Activated T-helper 9 cell treated with anti-CD3 and anti-CD28 coated beads, Interleukin-2, amount 50 U/mL, for 16 hours (primary cell): ENCODE results near the gene URB1.
"Not testable (repeated sequence)": the region's sequence is repeated elsewhere in the genome, so short reads cannot be mapped to it uniquely, and the experiment has no call there.

Experiments used
- DNase-seq: peaks from one replicate; pipeline ENCODE4 v3.0.0-alpha.2; 2020; ENCODE audit warnings: low read depth

The URB1 gene

GRCh38 chr21:32319012-32319411 is 73.8 kb downstream of the URB1 start:
- no peak for DNase-seq

DNA sequence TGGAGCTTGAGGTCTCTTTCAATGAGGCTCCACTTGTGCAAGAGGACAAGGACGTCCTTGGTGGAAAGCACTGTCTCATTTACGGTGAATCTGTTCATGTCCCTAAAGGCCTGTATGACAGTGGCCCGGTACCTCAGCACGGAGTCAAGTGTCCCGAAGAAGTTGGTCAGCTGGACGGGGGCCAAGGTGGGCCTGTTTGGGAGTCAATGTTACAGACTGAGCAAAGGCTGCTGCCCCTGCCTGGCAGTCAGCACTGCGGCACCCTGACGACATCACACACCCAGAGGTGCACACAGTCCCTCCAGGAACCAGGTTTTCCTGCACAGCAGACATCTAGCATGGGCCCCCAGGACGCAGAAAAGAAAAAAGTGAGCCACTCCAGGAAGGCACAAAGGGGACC is 75.1 kb downstream of the URB1 start:
- no peak for DNase-seq

- no peak for DNase-seq
Measured at GRCh38 chr21:32316361-32317215, 76.2 kb downstream of the URB1 start.

GRCh38 chr21:32315511-32316281 is 77.1 kb downstream of the URB1 start:
- DNase-seq, result no peak

DNA sequence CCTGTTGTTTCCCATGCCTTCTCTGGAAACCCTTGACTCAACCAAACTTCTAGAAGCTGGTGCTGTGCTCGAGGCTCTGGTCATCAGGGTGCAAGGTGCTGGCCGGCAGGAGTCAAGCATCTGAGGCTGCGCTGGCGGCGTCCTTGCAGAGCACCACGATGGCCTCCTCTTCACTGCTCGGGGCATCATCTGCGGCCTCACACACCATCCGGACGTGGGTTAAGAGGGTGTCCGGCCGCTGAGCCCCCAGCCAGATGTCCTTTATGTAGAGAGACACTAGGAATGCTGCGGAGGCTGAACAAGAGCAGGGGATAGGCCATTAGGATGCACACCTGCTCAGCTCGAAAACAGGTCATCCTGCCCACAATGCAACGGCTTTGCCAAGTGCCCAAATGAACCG is 78.0 kb downstream of the URB1 start:
- DNase-seq, result no peak

- no peak for DNase-seq
Measured at GRCh38 chr21:32312976-32313375, 79.8 kb downstream of the URB1 start.

GRCh38 chr21:32312326-32312725 is 80.5 kb downstream of the URB1 start:
- DNase-seq, result no peak

DNA sequence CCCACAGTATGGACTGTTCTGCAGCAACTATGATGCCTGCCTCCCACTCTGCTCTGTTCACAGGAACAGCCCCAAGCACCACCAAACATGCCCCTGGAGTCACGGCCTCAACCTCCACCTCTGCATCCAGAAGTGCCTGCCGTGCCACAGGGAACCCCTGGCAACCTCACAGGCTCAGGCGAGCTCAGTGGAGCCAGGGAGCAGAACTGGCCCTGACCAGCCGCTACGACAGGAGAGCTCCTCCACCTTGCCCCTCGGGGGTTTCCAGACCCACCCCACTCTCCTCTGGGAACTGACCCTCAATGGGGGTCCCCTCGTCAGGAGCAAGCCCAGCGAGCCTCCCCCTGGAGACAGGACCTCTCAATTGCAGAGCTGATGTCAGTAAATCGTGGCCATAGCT is 81.2 kb downstream of the URB1 start:
- no peak for DNase-seq

DNA sequence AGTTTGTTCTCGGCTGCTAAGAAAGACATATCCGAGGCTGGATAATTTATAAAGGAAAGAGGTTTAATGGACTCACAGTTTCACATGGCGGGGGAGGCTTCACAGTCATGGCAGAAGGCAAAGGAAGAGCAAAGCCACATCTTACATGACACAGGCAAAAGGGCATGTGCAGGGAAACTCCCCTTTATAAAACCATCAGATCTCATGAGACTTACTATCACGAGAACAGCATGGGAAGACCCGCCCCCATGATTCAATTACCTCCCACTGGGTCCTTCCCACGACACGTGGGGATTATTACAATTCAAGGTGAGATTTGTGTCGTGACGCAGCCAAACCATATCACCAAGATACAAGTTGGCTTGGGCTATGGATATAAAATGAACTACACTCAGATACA is 81.8 kb downstream of the URB1 start:
- DNase-seq, result not testable (repeated sequence)

DNA sequence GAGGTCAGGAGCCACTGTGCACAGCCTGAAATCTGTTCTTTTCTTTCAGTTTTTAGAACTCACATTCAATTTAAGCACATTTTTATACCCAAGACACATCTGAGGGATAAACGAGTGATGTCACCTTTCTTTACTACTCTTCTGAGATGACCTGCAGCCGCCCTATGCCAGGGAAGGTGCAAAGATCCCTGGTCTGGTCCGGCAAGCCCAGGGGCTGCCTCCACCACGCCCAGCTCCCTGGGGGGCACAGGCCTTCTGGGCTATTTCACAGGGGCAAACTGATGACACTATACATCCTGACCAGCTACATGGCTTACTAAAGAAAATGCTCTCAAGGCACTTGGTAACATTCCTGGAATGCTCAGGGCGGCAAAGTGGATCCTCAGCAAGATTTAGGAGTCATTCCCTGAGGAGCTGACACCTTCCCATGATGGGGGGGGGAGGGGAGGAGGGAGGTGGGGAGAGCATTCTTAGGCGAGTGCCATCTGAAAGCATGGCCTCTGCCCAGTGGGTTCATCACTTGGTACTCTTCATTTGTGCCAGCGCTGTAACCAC is 82.8 kb downstream of the URB1 start:
- no peak for DNase-seq

DNA sequence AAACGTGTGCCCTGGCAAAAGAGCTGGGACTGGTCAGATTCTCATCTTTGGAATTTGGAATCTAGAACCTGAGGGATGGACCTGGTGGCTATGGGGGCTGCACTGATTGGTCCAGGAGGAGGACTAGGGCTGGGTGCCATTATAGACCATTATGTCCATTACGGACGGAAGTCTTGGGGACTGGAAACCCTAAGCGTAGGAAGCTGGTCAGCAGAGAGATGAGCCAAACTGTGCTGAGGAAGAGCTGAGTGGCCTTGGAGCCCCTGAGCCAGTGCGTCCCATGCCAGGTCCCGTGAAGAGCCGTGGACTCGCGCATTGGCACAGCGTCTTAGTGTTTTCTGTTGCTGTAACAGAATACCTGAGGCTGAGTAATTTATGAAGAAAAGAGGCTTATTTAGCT is 84.1 kb downstream of the URB1 start:
- no peak for DNase-seq

GRCh38 chr21:32307706-32308105 is 85.1 kb downstream of the URB1 start:
- DNase-seq, result no peak

DNA sequence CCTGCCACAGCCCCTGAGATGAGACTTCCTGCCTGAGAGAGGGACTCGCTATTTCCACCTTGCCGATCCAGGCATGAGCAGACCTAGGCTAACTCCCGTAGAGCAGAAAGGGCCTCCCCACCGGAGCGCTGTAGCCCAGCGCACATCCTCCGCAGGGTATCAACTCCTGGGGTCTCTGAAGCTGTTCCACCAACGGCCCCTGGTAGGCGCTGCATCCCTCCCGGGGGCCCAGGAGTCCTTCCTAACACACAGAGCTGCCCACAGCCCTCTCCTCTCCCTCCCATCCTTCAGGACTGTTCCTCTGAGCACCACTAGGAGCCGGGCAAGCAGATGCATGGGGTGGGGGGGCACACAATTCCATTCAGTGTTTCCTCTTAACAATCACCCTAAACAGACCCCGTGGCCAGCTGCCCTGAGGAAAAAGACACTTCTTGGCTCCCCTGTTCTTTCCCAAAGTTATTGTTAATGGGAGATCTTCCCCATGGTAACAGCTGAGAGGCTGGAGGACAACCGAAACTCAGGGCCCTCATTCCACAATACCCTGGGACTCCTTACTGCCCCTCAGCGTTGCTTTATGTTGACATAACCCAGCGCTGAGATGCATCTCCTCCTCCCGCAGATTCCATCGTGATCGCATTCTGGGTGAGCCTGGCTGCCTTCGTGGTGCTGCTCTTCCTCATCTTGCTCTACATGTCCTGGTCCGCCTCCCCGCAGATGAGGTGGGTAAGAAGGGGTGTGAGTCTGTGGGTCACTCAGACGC is 86.6 kb downstream of the URB1 start:
- no peak for DNase-seq

GRCh38 chr21:32304998-32305397 is 87.8 kb downstream of the URB1 start:
- no peak for DNase-seq

DNA sequence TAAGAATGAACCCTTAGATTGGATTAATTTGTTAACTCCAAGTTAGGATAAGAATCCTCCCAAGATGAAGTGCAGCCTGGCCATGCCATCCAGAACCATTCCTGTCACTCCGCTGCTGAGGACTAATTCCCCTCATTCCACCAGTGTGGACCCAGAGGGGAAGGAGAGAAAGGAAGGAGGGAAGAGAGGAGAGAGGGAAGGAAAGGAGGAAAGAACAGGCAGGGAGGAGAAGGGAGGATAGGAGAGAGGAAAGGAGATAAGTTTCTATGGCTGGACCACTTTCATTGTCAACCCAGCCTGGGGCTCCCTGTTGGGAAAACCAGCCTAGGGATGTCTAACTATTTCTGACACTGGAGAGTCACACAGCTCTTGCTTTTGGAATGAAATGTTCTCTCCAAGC is 89.4 kb downstream of the URB1 start:
- DNase-seq, result no peak

DNA sequence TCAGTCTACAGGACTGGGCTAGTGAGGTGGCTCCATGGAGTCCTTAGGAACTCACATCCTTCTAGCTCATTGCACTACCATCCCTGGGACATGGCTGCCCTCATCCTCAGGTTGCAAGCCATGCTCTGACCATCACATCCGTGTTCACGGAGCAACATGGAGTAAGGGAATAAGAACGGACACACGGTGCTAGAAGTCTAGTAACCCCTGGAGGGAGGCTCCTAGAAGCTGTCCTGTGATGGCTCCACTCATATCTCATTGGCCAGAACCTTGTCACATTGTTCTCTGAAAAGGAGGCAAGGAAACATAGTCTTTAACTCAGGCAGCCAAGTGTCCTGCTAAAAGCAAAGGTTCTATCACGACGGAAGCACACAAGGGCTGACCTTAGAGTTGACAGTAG is 90.3 kb downstream of the URB1 start:
- DNase-seq, result no peak

GRCh38 chr21:32301596-32301995 is 91.2 kb downstream of the URB1 start:
- no peak for DNase-seq

DNA sequence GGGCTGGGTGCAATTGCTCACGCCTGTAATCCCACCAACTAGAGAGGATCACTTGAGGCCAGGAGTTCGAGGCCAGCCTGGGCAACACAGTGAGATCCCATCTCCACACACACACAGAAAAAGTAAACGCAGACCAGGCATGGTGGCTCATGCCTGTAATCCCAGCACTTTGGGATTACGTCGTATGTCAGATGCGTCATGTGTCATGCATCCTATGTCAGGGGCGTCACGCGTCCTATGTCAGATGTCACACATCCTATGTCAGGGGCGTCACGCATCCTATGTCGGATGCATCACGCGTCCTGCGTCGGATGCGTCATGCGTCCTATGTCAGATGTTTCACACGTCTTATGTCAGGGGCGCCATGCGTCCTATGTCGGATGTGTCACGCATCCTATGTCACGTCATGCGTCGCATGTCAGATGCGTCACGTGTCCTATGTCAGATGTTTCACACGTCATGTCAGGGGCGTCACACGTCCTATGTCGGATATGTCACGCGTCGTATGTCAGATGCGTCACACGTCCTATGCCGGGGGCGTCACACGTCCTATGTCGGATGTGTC is 92.6 kb downstream of the URB1 start:
- DNase-seq, result no peak

- no peak for DNase-seq
Measured at GRCh38 chr21:32299695-32300094, 93.1 kb downstream of the URB1 start.

DNA sequence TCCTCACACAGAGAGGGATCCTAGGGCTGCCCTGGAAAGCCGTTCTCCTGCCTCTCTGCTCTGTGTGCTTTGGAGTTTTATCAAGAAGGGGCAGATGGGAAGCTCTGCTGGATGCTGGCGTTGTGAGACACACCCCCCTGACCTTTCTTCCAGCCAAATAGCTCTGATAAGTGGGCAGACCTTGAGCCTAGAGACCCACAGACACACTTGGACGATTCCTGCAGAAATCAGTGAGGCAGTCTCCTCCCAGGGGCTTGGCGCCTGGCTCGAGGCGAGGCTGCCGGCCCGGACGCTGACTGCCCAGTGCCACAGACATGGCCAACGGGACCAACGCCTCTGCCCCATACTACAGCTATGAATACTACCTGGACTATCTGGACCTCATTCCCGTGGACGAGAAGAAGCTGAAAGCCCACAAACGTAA is 94.1 kb downstream of the URB1 start, which contains the start of gene MRAP:
Gene MRAP, plus strand, starts transcription at position 198 of the 424 bp plus-strand sequence. Its CDS starts 117 bp downstream, at position 315.
- no peak for DNase-seq

DNA sequence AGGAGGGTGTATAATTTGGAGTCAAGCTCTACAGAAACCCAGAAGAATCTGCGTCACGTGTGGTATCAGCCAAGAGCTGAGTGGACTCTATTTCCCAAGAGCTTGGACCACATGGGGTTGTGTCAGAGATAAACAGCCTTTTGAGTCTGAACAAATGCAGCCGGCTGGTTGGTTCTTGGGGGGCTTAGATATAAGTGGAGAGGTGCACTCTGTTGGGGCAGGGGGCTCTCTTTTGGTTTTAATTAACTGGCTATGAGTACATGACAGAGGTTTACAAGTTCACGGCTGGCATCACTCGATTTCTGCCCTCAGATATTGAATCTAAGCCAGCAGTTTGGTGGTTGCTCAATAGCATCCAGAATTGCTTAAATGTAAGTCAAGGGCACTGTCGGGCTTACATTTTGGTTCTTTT is 94.7 kb downstream of the URB1 start:
- no peak for DNase-seq

GRCh38 chr21:32297449-32297848 is 95.4 kb downstream of the URB1 start:
- DNase-seq, result no peak
